Caco-2 (cell line): ENCODE data around the gene MARVELD1. TPM values are rescaled to one million over a fixed set of nuclear protein-coding genes. Genes with fewer than 3 reads are reported as not detected.
A peak's percentile ranks its signal among the peaks of the same experiment; 100 is the strongest.

Source experiments
- BruUV-seq: library from RNA; stranded (reverse); fragments of 400-500 nt; replicated peaks from 2 replicates; lab custom pipeline; 2021; lab: Mats Ljungman, UMichigan
- CTCF ChIA-PET: fragments of 300-600 bp; sonication (Branson Sonifier 250); formaldehyde crosslinking; loops from one replicate; lab custom pipeline; 2022; ENCODE audit warnings: antibody characterized with exemption; lab: Charles Lee
- POLR2A ChIA-PET: fragments of 300-600 bp; sonication (Branson Sonifier 250); formaldehyde crosslinking; loops from one replicate; lab custom pipeline; 2022; ENCODE audit warnings: antibody characterized with exemption; lab: Charles Lee
- DNase-seq, 2 experiments: peaks; one replicate each; pipeline versions ENCODE4 v3.0.0 to v3.0.0-alpha.2; 2020 to 2022
- H3K27me3 ChIP-seq: replicated peaks from 2 replicates; pipeline ENCODE4 v1.6.0; 2011; ENCODE audit warnings: low read length; ENCODE audit not compliant: control insufficient read depth, insufficient read depth
- H3K36me3 ChIP-seq: 2 replicates; pipeline ENCODE4 v1.5.1; 2011; ENCODE audit warnings: low read length; ENCODE audit not compliant: control insufficient read depth, insufficient read depth
- H3K4me1 ChIP-seq: fragments of 250-450 bp; sonication (Bioruptor Pico); 2 replicates; pipeline ENCODE4 v1.5.1; 2020; ENCODE audit warnings: mild to moderate bottlenecking
- H3K4me3 ChIP-seq: 2 replicates; pipeline ENCODE4 v1.5.1; 2011; ENCODE audit warnings: low read depth, mild to moderate bottlenecking, control low read depth, low read length
- H3K9me3 ChIP-seq: fragments of 250-450 bp; sonication (Bioruptor Pico); 2 replicates; pipeline ENCODE4 v1.5.1; 2020; ENCODE audit warnings: mild to moderate bottlenecking, moderate library complexity
- H3K27ac Mint-ChIP-seq: one replicate; pipeline ENCODE4 v1.8.0; 2022; ENCODE audit warnings: mixed read lengths; ENCODE audit not compliant: unreplicated experiment
- H3K27me3 Mint-ChIP-seq: one replicate; pipeline ENCODE4 v1.8.0; 2022; ENCODE audit warnings: mixed read lengths; ENCODE audit not compliant: insufficient read depth, unreplicated experiment
- H3K36me3 Mint-ChIP-seq: one replicate; pipeline ENCODE4 v1.8.0; 2022; ENCODE audit warnings: mild to moderate bottlenecking, mixed read lengths; ENCODE audit not compliant: insufficient read depth, unreplicated experiment
- H3K4me1 Mint-ChIP-seq: one replicate; pipeline ENCODE4 v1.8.0; 2022; ENCODE audit warnings: low read depth, mixed read lengths; ENCODE audit not compliant: unreplicated experiment
- H3K4me3 Mint-ChIP-seq: one replicate; pipeline ENCODE4 v1.8.0; 2022; ENCODE audit warnings: mild to moderate bottlenecking, moderate library complexity, mixed read lengths; ENCODE audit not compliant: unreplicated experiment
- H3K9me3 Mint-ChIP-seq: one replicate; pipeline ENCODE4 v1.8.0; 2022; ENCODE audit warnings: mixed read lengths; ENCODE audit not compliant: unreplicated experiment
- intact Hi-C: fragments of 100-400 bp; cut with micrococcal nuclease; formaldehyde crosslinking; loops from one replicate; pipeline ENCODE4 v1.10.0; 2022; ENCODE audit not compliant: unreplicated experiment
- total RNA-seq: library from RNA; stranded (reverse); gene quantifications from 2 replicates; pipeline ENCODE4 v1.2.3, GENCODE V29; 2022
- TF ChIP-seq, protein P1 (sequence below), 2 experiments: fragments of 200-600 bp in 1 of 2; IDR thresholded peaks; 1 replicate in 1 of 2; 2 replicates in 1 of 2; pipeline versions ENCODE4 v1.5.1 to v1.8.0; 2011 to 2022; ENCODE audit warnings: antibody characterized with exemption in 1 of 2, control low read depth in 1 of 2, inconsistent platforms in 1 of 2, low read depth in 1 of 2, low read length in 1 of 2, mild to moderate bottlenecking in 1 of 2, moderate library complexity in 1 of 2; ENCODE audit not compliant: insufficient read depth in 1 of 2, severe bottlenecking in 1 of 2, unreplicated experiment in 1 of 2

The MARVELD1 gene
- total RNA-seq, 1 experiment from 2014 or later = 19.6 TPM

DNA sequence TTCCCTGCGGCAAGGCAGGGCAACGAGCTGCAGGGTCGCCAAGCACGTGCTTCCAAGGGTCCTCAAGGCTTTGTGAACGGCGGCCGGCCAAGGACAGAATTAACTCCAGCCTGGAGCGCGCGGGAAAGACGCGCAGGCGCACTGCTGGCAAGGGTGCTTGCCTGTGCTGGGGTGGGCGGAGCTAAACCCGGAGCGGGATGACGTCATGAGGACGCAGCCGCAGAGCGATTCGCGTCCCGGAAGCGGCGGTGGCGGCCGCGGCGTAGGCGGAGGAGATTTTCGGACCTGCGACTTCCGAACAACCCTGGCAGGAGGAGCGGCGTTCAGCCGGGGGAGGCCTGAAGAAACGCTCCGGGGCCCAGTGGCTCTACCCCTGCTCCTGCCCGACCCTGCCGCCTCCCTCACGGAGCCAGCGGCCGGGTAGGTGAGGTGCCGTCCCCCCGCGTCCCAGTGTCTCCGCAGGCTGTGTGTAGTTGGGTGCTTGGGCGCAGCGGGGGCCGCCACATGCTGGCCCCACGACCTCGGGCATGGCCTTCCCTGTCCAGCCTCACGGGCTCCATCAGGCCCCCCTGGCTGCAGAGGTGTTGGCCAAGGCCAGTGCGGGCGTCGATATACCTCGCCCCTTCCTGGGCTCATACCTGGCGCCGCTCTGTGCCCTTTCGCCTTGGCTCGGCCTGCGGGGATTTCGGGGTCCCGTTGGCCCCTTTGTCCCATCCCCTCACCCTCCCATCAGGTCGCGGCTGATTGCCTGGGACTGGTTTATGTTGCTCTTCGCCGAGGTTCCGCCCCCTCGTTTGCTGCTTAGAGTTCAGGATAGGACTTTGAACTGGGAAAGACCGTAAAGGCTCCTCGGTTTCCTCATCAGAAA is 23.6 kb downstream of the MARVELD1 start, which contains the start of gene ZFYVE27:
Gene ZFYVE27 (plus strand): TSS at position 227 of the 868 bp plus-strand sequence. CDS start 1,350 bp downstream, outside the sequence.
- TSS peak; percentile 27 for BruUV-seq
- CTCF ChIA-PET = interaction anchor here (0.7 to 3.6 kb wide), 10 partner anchors 7 to 1307 kb away, joined by 3 to 17 read pairs (median 6); partner anchors contain the start of genes AVPI1 and MARVELD1

DNA sequence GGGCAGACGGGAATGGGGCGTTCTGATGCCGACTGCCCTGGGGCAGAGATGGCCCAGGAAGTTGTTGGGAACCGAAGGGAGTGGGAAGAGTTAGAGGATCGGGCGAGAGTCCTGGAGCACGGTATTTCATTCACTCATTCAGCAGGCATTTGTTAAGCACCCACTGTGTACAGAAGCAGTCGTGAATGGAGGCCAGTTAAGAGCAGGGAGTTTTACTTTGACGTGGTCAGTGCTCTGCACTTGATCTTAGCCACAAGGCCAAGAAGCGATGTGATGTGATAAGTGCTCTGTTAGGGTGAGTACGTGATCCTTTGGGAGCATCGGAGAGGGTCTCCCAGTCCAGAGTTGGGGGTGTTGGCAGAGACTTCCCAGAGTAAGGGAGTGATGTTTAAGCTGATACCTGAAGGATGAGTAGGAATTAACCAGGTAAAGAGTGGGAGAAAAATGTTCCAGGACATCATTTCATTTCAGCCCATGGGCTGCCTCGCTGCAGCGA is 24.3 kb downstream of the MARVELD1 start:
- peak overlapping the region; percentile 84 for H3K27ac Mint-ChIP-seq
- BruUV-seq = no TSS peak
- DNase-seq = no peak
- peak overlapping the region; percentile 83 for H3K4me3 Mint-ChIP-seq
- TF ChIP-seq, protein P1, sequence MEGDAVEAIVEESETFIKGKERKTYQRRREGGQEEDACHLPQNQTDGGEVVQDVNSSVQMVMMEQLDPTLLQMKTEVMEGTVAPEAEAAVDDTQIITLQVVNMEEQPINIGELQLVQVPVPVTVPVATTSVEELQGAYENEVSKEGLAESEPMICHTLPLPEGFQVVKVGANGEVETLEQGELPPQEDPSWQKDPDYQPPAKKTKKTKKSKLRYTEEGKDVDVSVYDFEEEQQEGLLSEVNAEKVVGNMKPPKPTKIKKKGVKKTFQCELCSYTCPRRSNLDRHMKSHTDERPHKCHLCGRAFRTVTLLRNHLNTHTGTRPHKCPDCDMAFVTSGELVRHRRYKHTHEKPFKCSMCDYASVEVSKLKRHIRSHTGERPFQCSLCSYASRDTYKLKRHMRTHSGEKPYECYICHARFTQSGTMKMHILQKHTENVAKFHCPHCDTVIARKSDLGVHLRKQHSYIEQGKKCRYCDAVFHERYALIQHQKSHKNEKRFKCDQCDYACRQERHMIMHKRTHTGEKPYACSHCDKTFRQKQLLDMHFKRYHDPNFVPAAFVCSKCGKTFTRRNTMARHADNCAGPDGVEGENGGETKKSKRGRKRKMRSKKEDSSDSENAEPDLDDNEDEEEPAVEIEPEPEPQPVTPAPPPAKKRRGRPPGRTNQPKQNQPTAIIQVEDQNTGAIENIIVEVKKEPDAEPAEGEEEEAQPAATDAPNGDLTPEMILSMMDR (IDR thresholded peaks at IDR 0.05; ENCODE audit: insufficient read depth in 1 of 2, low read depth in 1 of 2, low read length in 1 of 2, severe bottlenecking in 1 of 2, unreplicated experiment in 1 of 2) = no peak
- ChIA-PET CTCF (interaction anchor here (1.0 kb wide), 1 partner anchor 36 kb away, joined by 3 read pairs; no protein-coding TSS in a partner anchor), POLR2A (interaction anchor here (2.2 kb wide), 1 partner anchor 51 kb away, joined by 36 read pairs; the partner anchor contains the start of gene AVPI1)
- H3K27me3 Mint-ChIP-seq = no peaks in the 10 kb centered on the region
- Histone ChIP-seq H3K9me3 (no peaks in the 10 kb centered on the region), H3K27me3 (no peaks in the 10 kb centered on the region), H3K4me1 (peaks cover 5% of the 10 kb centered on the region), H3K4me3 (peak overlapping the region; percentile 77), H3K36me3 (0 out of 2 replicates have a peak, but pooled peaks cover 3% of the 10 kb centered on the region)
- H3K9me3 Mint-ChIP-seq = peaks cover 5% of the 10 kb centered on the region
- peaks cover 24% of the 10 kb centered on the region for H3K4me1 Mint-ChIP-seq
- intact Hi-C loops = loop anchor here (1.0 to 10.0 kb wide), 2 partner anchors 51 to 333 kb away; partner anchors contain the start of genes AVPI1 and RRP12
- H3K36me3 Mint-ChIP-seq = peaks cover 48% of the 10 kb centered on the region

More for the DNA sequence above, 23.6 kb downstream of the MARVELD1 start, which contains the start of gene ZFYVE27:
- Mint-ChIP-seq H3K27me3 (no peaks in the 10 kb centered on the region), H3K4me3 (peak within 1 kb of the TSS; percentile 83), H3K4me1 (peaks cover 21% of the 10 kb centered on the region), H3K36me3 (peaks cover 45% of the 10 kb centered on the region), H3K9me3 (peaks cover 5% of the 10 kb centered on the region), H3K27ac (peak within 1 kb of the TSS; percentile 84)
- no peaks in the 10 kb centered on the region for H3K9me3 ChIP-seq
- peak; percentile 97 to 98 for DNase-seq
- H3K4me1 ChIP-seq = peaks cover 4% of the 10 kb centered on the region; the same call in 1 of the 2 replicates
- POLR2A ChIA-PET = interaction anchor here (0.6 to 2.2 kb wide), 12 partner anchors 10 to 336 kb away, joined by 3 to 36 read pairs (median 4); partner anchors contain the start of genes AVPI1, MARVELD1 and RRP12
- peak within 1 kb of the TSS; percentile 77 for H3K4me3 ChIP-seq
- H3K36me3 ChIP-seq = 0 out of 2 replicates have a peak, but pooled peaks cover 3% of the 10 kb centered on the region
- intact Hi-C loops = loop anchor here (1.0 to 10.0 kb wide), 2 partner anchors 50 to 332 kb away; partner anchors contain the start of genes AVPI1 and RRP12
- H3K27me3 ChIP-seq = no peaks in the 10 kb centered on the region
- TF ChIP-seq, protein P1 (IDR thresholded peaks at IDR 0.05; ENCODE audit: insufficient read depth in 1 of 2, low read depth in 1 of 2, low read length in 1 of 2, severe bottlenecking in 1 of 2, unreplicated experiment in 1 of 2) = no peak

DNA sequence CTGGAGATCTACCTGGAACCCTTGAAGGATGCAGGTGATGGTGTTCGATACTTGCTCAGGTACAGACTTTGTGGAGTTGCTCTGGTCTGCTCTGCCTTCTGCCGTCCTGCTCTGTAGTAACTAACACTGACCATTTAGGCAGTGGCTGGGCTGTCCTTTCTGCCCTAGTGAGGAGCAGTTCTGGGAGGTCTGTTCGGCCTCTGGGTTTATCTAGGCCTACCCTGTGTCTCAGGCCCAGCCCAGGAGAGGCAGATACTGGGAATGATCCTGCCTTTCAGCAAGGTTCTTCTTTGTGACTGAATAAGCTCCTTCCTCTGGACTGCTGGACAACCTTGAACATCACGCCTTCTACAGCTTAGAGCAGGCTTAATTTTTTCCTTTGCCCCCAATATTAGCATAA is 25.1 kb downstream of the MARVELD1 start:
- H3K27me3 ChIP-seq = no peaks in the 10 kb centered on the region
- H3K9me3 ChIP-seq = no peaks in the 10 kb centered on the region
- peaks cover 54% of the 10 kb centered on the region for H3K36me3 Mint-ChIP-seq
- intact Hi-C loops = loop anchor here (10.0 kb wide), 1 partner anchor 334 kb away; the partner anchor contains the start of gene RRP12
- H3K36me3 ChIP-seq = 0 out of 2 replicates have a peak, but pooled peaks cover 5% of the 10 kb centered on the region
- H3K27ac Mint-ChIP-seq = peak overlapping the region; percentile 84
- no TSS peak for BruUV-seq
- CTCF ChIA-PET = interaction anchor here (1.0 kb wide), 1 partner anchor 37 kb away, joined by 3 read pairs; no protein-coding TSS in a partner anchor
- peaks cover 27% of the 10 kb centered on the region for H3K4me1 Mint-ChIP-seq
- DNase-seq = no peak
- POLR2A ChIA-PET = no interaction called here
- no peaks in the 10 kb centered on the region for H3K27me3 Mint-ChIP-seq
- TF ChIP-seq, protein P1 (IDR thresholded peaks at IDR 0.05; ENCODE audit: insufficient read depth in 1 of 2, low read depth in 1 of 2, low read length in 1 of 2, severe bottlenecking in 1 of 2, unreplicated experiment in 1 of 2) = no peak
- peak overlapping the region; percentile 83 for H3K4me3 Mint-ChIP-seq
- H3K4me3 ChIP-seq = no peak overlapping the region
- peaks cover 5% of the 10 kb centered on the region for H3K9me3 Mint-ChIP-seq
- H3K4me1 ChIP-seq = peaks cover 13% of the 10 kb centered on the region
